Left colon (tissue), 2 donors: Measurements from ENCODE around the gene PNN. TPM values are rescaled to one million over a fixed set of nuclear protein-coding genes. Genes with fewer than 3 reads are reported as not detected.
"Not testable (repeated sequence)": the region's sequence is repeated elsewhere in the genome, so short reads cannot be mapped to it uniquely, and the experiment has no call there.

Source experiments
- ATAC-seq: fragments of 200-7000 bp; cut with Tn5 transposase; one replicate; pipeline ENCODE4 v1.9.1; 2020; ENCODE audit warnings: mild to moderate bottlenecking, moderate library complexity
- DNase-seq, 2 donors: peaks; one replicate each; pipeline ENCODE4 v3.0.0-alpha.2; 2020
- intact Hi-C, 2 donors: fragments of 100-400 bp; cut with DNase I in 1 of 2; cut with micrococcal nuclease in 1 of 2; formaldehyde crosslinking; loops; one replicate each; pipeline versions ENCODE4 v1.11.2 to v1.14.0; 2022; cut with DNase I, micrococcal nuclease
- total RNA-seq, 2 donors: library from RNA; stranded (reverse); fragmentation: NEBNext Ultra II Directional; extraction: Animal tissue kit (Norgen Biotek cat#: 25700); gene quantifications; one replicate each; pipeline ENCODE4 v1.2.1, GENCODE V29; 2021
- donor health status: DM: no; HTN: no; CAD: no.
- donor health status: DM: yes; HTN: yes; CAD: no.

The PNN gene
- total RNA-seq, 2 donors from 2014 or later = 36.6 to 49.4 TPM

- intact Hi-C loops = no loop called here
- ATAC-seq (peak; percentile 93), DNase-seq (no peak)
Observed at GRCh38 chr14:39218171-39218769, 43.2 kb downstream of the PNN start.

GRCh38 chr14:39219075-39219499 lies 44.0 kb downstream of the PNN start:
- DNase-seq (no peak), ATAC-seq (peak; percentile 66)
- intact Hi-C loops = no loop called here

GRCh38 chr14:39220473-39220872 lies 45.4 kb downstream of the PNN start:
- intact Hi-C loops, DNase-seq, ATAC-seq: not testable (repeated sequence)

- ATAC-seq = no peak
- DNase-seq = no peak
- intact Hi-C loops = no loop called here
Observed at GRCh38 chr14:39228044-39228443, 53.0 kb downstream of the PNN start.

GRCh38 chr14:39228509-39229221 lies 53.6 kb downstream of the PNN start:
- intact Hi-C loops = no loop called here
- ATAC-seq = no peak
- DNase-seq = no peak

- intact Hi-C loops = no loop called here
- no peak for DNase-seq
- peak; percentile 21 for ATAC-seq
Observed at GRCh38 chr14:39229222-39229543, 54.1 kb downstream of the PNN start.

GRCh38 chr14:39229601-39230110 lies 54.6 kb downstream of the PNN start:
- no peak for DNase-seq
- no peak for ATAC-seq
- intact Hi-C loops = no loop called here

GRCh38 chr14:39230416-39231035 lies 55.5 kb downstream of the PNN start:
- DNase-seq (no peak), ATAC-seq (no peak)
- intact Hi-C loops = no loop called here

GRCh38 chr14:39231751-39232553 lies 56.9 kb downstream of the PNN start:
- DNase-seq, intact Hi-C loops: not testable (repeated sequence)
- ATAC-seq = peak; percentile 55

Other genes with a start within 250 kb of the PNN start
- gene SEC23A, start 72.0 kb upstream of the PNN start, total RNA-seq = 100 to 1,000 TPM; 111 to 121 TPM
- 1 to 10 TPM; 5.0 to 5.5 TPM for gene GEMIN2, start 60.9 kb upstream of the PNN start, total RNA-seq
- 10 to 100 TPM; 19.0 to 21.2 TPM for gene TRAPPC6B, start 4.9 kb upstream of the PNN start, total RNA-seq
- gene MIA2, start 58.7 kb downstream of the PNN start, total RNA-seq = 10 to 100 TPM; 52.4 to 67.9 TPM